HUES64 (cell line): Measurements from ENCODE around the gene KREMEN1.

Experiments used
- H3K27ac ChIP-seq: 2 replicates; pipeline ENCODE4 v1.7.0; 2013; ENCODE audit warnings: low read depth, low read length, inconsistent platforms
- H3K27me3 ChIP-seq: 2 replicates; pipeline ENCODE4 v1.6.1; 2013; ENCODE audit warnings: mild to moderate bottlenecking, low read length; ENCODE audit not compliant: insufficient read depth
- H3K36me3 ChIP-seq: 2 replicates; pipeline ENCODE4 v1.6.1; 2013; ENCODE audit warnings: mild to moderate bottlenecking, low read length; ENCODE audit not compliant: insufficient read depth
- H3K4me1 ChIP-seq: 2 replicates; pipeline ENCODE4 v1.6.1; 2013; ENCODE audit warnings: mild to moderate bottlenecking, low read length, moderate library complexity; ENCODE audit not compliant: insufficient read depth
- H3K4me3 ChIP-seq: 2 replicates; pipeline ENCODE4 v1.5.1; 2013; ENCODE audit warnings: mild to moderate bottlenecking, low read length, moderate library complexity
- H3K9ac ChIP-seq: 2 replicates; pipeline ENCODE4 v1.6.1; 2013; ENCODE audit warnings: mild to moderate bottlenecking, low read depth, low read length
- H3K9me3 ChIP-seq: 2 replicates; pipeline ENCODE4 v1.6.1; 2013; ENCODE audit warnings: low read depth, low read length; ENCODE audit not compliant: insufficient read depth
- whole genome bisulfite sequencing: fragments of 150-250, 120-280 bp; methylation state at CpG from one replicate; pipeline ENCODE4 v1.1.7; 2013; ENCODE audit warnings: missing lambda C conversion rate; 5-methylcytosine and 5-hydroxymethylcytosine counted together

Gene KREMEN1

DNA sequence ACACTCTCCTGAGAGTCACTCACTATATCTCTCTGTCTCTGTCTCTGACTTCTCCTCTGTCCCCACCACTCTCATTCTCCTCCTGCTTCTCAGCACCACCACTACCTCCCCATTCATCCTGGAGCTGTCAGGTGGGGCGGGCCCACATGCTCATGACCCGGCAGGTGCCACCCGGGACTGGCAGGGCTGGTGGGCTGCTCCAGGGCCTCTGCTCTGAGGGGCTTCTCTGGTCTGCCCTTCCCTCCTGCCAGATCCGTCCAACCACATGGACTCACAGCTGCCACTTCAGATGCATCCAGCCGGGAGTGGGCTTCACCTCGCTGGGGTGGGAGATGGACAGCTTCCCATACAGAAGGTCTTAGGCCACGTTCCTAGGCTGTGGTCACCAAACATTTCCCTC is 128.1 kb downstream of the KREMEN1 start:
- WGBS = 88% methylated on average over 7 of the region's 7 CpGs
- Histone ChIP-seq H3K27ac (no peak overlapping the region), H3K36me3 (no peaks in the 10 kb centered on the region), H3K4me3 (no peak overlapping the region), H3K9ac (no peak overlapping the region), H3K9me3 (no peaks in the 10 kb centered on the region), H3K4me1 (0 out of 2 replicates have a peak, but pooled peaks cover 5% of the 10 kb centered on the region), H3K27me3 (peaks cover 3% of the 10 kb centered on the region)

- 89% methylated on average over 7 of the region's 7 CpGs for WGBS
- H3K4me3 ChIP-seq = no peak overlapping the region
- H3K4me1 ChIP-seq = peaks cover 11% of the 10 kb centered on the region
- no peaks in the 10 kb centered on the region for H3K9me3 ChIP-seq
- H3K27ac ChIP-seq = no peak overlapping the region
- H3K27me3 ChIP-seq = peaks cover 5% of the 10 kb centered on the region
- H3K36me3 ChIP-seq = no peaks in the 10 kb centered on the region
- no peak overlapping the region for H3K9ac ChIP-seq
Observed at GRCh38 chr22:29201782-29202181, 128.9 kb downstream of the KREMEN1 start.

- WGBS = 59% methylated on average over 24 of the region's 24 CpGs
- Histone ChIP-seq H3K9ac (no peak overlapping the region), H3K36me3 (no peaks in the 10 kb centered on the region), H3K4me3 (no peak overlapping the region), H3K4me1 (peaks cover 17% of the 10 kb centered on the region), H3K9me3 (no peaks in the 10 kb centered on the region), H3K27me3 (peaks cover 5% of the 10 kb centered on the region), H3K27ac (no peak overlapping the region)
Observed at GRCh38 chr22:29202212-29203192, 129.7 kb downstream of the KREMEN1 start.

DNA sequence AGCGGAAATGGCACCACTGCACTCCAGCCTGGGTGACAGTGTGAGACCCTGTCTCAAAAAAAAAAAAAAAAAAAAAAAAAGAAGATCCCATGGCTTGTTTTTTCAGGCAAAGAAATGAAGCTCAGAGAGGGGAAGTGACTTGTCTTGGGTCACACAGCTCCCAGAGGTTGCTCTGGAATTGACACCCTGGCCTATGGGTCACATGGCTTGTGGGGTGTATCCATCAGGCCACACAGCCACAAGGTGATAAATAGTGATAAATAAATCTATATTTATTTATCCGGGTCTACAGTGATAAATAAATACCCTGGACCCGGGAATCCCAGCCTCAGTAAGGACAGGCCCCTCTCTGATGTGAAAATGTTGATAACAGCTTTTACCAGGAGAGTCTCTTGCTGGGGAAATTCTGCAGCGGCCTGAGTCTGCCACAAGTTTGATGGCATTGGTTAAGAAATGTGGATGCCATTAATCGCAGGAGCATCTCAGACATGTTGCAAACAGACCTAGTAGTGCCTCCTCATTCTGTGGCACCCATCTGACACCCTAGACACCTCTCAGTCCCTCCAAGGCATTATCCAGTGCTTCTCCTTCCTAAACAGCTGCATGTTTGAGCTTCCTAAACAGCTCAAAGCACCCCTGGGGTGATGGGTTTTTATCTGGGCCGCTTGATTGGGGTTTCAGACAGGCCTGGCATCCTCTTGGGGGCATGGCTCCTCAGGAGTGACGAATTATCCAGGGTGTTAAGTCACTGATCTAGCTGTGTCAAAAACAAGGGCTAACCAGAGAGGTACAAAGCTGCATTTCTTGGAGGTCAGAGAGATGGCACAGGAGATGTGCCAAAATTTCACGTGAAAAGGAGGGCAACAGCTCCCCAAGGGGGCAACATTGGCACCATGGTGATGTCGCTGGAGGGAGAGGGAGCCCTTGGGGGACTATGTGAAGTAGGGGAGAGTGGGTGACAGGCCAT is 130.9 kb downstream of the KREMEN1 start:
- H3K4me1 ChIP-seq = peaks cover 17% of the 10 kb centered on the region
- no peak overlapping the region for H3K4me3 ChIP-seq
- no peak overlapping the region for H3K27ac ChIP-seq
- no peaks in the 10 kb centered on the region for H3K9me3 ChIP-seq
- no peak overlapping the region for H3K9ac ChIP-seq
- no peaks in the 10 kb centered on the region for H3K36me3 ChIP-seq
- peaks cover 5% of the 10 kb centered on the region for H3K27me3 ChIP-seq
- 77% methylated on average over 9 of the region's 9 CpGs for WGBS

- Histone ChIP-seq H3K9ac (no peak overlapping the region), H3K9me3 (no peaks in the 10 kb centered on the region), H3K4me3 (no peak overlapping the region), H3K27me3 (peaks cover 5% of the 10 kb centered on the region), H3K4me1 (peaks cover 17% of the 10 kb centered on the region), H3K27ac (no peak overlapping the region), H3K36me3 (no peaks in the 10 kb centered on the region)
- WGBS = 92% methylated on average over 8 of the region's 8 CpGs
Observed at GRCh38 chr22:29204455-29205183, 131.8 kb downstream of the KREMEN1 start.

DNA sequence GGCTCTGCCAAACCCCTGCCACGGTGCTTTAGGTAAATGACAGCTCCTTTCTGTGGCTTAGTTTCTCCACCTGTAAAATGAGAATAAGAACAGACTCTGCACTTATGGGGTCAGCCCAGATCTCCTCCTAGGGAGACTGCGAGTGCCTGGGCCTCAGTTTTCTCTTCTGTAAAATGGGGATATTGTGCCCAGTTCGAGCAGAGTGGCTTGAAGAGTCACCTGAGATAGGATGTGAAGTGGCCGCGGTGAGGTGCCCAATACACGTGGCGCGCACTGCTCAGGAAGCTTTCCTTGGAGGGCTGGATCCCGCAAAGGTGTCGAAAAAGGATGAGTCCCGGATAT is 132.4 kb downstream of the KREMEN1 start:
- H3K9ac ChIP-seq = no peak overlapping the region
- no peaks in the 10 kb centered on the region for H3K9me3 ChIP-seq
- peak overlapping the region; percentile 82 for H3K4me3 ChIP-seq
- peaks cover 17% of the 10 kb centered on the region for H3K4me1 ChIP-seq
- H3K27ac ChIP-seq = no peak overlapping the region
- 67% methylated on average over 11 of the region's 11 CpGs for WGBS
- peaks cover 5% of the 10 kb centered on the region for H3K27me3 ChIP-seq
- H3K36me3 ChIP-seq = no peaks in the 10 kb centered on the region

DNA sequence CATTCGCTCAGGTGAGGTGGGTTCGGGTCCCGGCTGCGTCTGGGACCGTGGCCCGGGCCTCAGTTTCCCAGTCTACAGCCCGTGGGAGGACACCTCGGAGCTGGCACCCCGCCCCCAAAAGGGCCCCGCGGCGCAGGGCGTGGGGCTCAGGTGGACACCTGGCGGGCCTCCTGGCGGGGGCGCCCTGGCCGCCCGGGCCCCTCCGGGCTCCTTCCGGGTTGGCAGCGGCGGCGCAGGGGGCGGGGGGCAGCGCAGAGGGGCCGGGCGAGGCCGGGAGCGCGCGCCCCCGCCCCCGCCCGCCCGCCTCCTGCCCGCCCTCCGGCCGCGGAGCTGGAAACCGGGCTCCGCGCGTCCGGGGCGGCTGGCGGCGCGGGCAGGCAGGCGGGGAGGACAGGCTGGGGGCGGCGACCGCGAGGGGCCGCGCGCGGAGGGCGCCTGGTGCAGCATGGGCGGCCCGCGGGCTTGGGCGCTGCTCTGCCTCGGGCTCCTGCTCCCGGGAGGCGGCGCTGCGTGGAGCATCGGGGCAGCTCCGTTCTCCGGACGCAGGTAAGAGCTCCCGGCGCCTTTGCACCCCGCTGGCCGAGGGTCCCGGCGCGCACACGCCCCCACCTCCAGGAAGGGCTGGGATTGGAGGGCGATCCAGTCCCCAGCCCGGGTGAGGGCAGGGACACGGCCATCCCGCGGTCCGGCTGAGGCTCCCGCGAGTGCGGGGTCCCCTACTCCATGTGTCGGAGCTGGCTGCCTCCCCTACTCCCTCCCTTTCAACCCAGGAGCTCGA is 132.9 kb downstream of the KREMEN1 start, which contains the start of gene EMID1:
Gene EMID1 (plus strand): TSS at position 303 of the 778 bp plus-strand sequence. CDS start 143 bp downstream, at position 446.
- peak within 1 kb of the TSS; percentile 82 for H3K4me3 ChIP-seq
- no peaks in the 10 kb centered on the region for H3K9me3 ChIP-seq
- peaks cover 5% of the 10 kb centered on the region for H3K27me3 ChIP-seq
- H3K36me3 ChIP-seq = no peaks in the 10 kb centered on the region
- no peak within 1 kb of the TSS; the same call in 1 of the 2 replicates for H3K27ac ChIP-seq
- H3K9ac ChIP-seq = peak within 1 kb of the TSS; percentile 82
- peaks cover 17% of the 10 kb centered on the region for H3K4me1 ChIP-seq
- WGBS = 2% methylated on average over 90 of the region's 90 CpGs

DNA sequence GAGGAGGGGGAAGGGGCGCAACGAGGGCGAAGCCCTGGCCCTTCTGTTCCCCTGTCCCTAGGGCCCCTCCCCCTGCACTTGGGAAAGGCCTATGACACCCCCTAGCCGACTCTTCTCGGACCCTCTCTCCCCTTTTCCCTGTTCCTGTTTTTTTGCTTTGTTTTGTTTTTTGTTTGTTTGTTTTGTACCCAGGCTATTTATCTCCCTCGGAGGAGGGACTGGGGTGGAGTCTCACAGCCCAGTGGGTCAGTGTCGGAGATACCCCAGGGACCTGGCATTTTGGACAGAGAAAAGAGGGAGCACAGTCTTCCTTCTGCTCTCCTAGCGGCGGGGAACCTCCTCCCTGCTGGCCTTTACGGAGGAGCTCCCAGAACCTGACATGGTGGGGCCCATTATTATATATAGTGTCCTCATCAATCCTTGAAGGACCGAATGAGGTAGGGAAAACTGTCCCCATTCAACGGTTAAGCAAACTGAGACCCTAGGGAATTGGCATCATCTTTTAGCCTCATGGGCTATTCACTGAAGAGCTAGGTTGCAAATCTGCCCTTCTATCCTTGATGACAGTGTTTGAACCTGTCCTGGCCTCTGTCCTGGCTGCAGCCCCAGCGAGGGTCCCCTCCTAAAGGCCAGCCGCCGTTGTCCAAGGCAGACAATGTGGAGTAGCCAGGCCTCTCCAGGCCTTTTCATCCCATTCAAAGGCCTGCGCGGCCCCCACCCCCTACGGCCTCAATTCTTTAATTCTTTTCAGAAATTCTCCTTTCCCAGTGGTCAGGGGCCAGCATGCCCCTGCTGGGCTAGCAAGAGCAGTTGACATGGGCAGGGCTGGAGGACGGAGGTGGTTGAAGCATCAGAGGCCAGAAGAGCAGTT is 133.8 kb downstream of the KREMEN1 start:
- WGBS = 41% methylated on average over 19 of the region's 19 CpGs
- Histone ChIP-seq H3K4me3 (peak overlapping the region; percentile 82), H3K36me3 (no peaks in the 10 kb centered on the region), H3K4me1 (peaks cover 17% of the 10 kb centered on the region), H3K9me3 (no peaks in the 10 kb centered on the region), H3K27me3 (peaks cover 5% of the 10 kb centered on the region), H3K9ac (peak overlapping the region; percentile 82), H3K27ac (no peak overlapping the region; the same call in 1 of the 2 replicates)

DNA sequence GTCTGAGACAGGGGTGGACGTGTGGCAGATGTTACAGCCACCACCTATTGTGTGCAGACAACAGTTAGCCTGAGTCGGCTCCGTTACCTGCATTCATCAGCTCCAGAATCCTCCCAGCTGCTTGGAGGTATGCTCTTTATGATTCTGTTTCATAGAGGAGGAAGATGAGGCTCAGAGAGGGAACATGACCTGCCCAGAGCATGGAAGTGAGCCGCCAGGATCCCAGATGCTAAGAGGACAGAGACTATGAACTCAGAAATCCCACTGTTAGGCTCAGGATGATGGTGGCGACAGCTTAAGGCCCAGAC is 134.4 kb downstream of the KREMEN1 start:
- peaks cover 17% of the 10 kb centered on the region for H3K4me1 ChIP-seq
- H3K9ac ChIP-seq = no peak overlapping the region
- H3K27ac ChIP-seq = no peak overlapping the region
- no peak overlapping the region; the same call in 1 of the 2 replicates for H3K4me3 ChIP-seq
- H3K9me3 ChIP-seq = no peaks in the 10 kb centered on the region
- no peaks in the 10 kb centered on the region for H3K36me3 ChIP-seq
- peaks cover 5% of the 10 kb centered on the region for H3K27me3 ChIP-seq
- WGBS = 81% methylated on average over 5 of the region's 5 CpGs
